ENCODE results near the gene RGL1.

Gene RGL1

GRCh38 chr1:183871601-183872000, 66.7 kb downstream of the RGL1 start:
- no peak for FAIRE-seq
- DNase-seq (ENCODE audit: insufficient read length, low spot score), result no peak

GRCh38 chr1:183872403-183872802, 67.5 kb downstream of the RGL1 start:
- no peak for FAIRE-seq

More at GRCh38 chr1:183871601-183872000, 66.7 kb downstream of the RGL1 start:
- TF ChIP-seq, protein P1, sequence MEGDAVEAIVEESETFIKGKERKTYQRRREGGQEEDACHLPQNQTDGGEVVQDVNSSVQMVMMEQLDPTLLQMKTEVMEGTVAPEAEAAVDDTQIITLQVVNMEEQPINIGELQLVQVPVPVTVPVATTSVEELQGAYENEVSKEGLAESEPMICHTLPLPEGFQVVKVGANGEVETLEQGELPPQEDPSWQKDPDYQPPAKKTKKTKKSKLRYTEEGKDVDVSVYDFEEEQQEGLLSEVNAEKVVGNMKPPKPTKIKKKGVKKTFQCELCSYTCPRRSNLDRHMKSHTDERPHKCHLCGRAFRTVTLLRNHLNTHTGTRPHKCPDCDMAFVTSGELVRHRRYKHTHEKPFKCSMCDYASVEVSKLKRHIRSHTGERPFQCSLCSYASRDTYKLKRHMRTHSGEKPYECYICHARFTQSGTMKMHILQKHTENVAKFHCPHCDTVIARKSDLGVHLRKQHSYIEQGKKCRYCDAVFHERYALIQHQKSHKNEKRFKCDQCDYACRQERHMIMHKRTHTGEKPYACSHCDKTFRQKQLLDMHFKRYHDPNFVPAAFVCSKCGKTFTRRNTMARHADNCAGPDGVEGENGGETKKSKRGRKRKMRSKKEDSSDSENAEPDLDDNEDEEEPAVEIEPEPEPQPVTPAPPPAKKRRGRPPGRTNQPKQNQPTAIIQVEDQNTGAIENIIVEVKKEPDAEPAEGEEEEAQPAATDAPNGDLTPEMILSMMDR (IDR thresholded peaks at IDR 0.05; ENCODE audit: insufficient read depth, missing control alignments), result no peak

GRCh38 chr1:183873642-183874041, 68.7 kb downstream of the RGL1 start:
- TF ChIP-seq, protein P1 (IDR thresholded peaks at IDR 0.05; ENCODE audit: insufficient read depth, missing control alignments), result no peak

More at GRCh38 chr1:183872403-183872802, 67.5 kb downstream of the RGL1 start:
- TF ChIP-seq, protein P1 (IDR thresholded peaks at IDR 0.05; ENCODE audit: insufficient read depth, missing control alignments), result no peak
- DNase-seq (ENCODE audit: insufficient read length, low spot score), result no peak

DNA sequence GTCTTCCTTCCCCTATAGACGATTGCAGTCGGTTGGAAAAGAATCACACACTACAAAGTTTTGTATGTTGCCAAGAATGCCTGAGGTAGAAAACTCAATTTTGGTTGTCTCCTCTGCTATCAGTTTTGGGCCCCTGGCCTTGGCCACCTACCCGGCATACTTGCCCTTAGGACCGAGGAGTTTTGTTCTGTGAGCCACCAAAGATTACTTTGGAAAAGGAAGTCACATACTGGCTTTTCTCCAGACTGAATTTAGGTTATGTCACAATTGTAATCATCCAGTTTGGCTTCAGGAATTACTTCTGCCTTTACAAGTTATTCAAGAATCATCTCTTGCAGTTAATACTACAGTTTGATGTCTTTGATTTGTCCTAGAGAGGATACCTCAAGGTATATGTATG, 71.4 kb downstream of the RGL1 start:
- FAIRE-seq, result no peak

More at GRCh38 chr1:183873642-183874041, 68.7 kb downstream of the RGL1 start:
- DNase-seq (ENCODE audit: insufficient read length, low spot score) (no peak), FAIRE-seq (no peak)

GRCh38 chr1:183877053-183877720, 72.3 kb downstream of the RGL1 start:
- no peak for DNase-seq (ENCODE audit: insufficient read length, low spot score)
- no peak for FAIRE-seq
- TF ChIP-seq, protein P1 (IDR thresholded peaks at IDR 0.05; ENCODE audit: insufficient read depth, missing control alignments), result no peak

More for the DNA sequence above, 71.4 kb downstream of the RGL1 start:
- no peak for DNase-seq (ENCODE audit: insufficient read length, low spot score)
- TF ChIP-seq, protein P1 (IDR thresholded peaks at IDR 0.05; ENCODE audit: insufficient read depth, missing control alignments), result no peak

- DNase-seq (ENCODE audit: insufficient read length, low spot score), result no peak
- TF ChIP-seq, protein P1 (IDR thresholded peaks at IDR 0.05; ENCODE audit: insufficient read depth, missing control alignments), result no peak
- FAIRE-seq, result no peak
Measured at GRCh38 chr1:183879494-183879893, 74.6 kb downstream of the RGL1 start.

DNA sequence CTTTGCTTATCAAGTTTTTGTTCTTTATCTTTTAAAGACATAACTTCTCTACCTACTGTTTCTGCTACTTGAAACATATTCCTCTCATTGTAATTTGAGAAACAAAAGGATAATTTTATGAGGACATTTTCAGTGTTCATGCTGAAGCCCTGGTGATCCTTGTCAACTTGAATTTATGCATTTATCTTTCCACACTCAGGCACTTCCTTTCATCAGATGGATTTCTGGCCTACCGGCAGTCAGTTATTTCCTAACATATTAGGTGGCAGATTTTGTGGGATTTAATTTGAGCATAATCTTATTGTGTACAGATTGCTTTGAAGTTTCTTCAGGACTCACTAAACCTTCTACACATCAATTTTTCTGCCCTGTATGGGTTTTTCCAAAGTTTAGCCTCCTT, 75.0 kb downstream of the RGL1 start:
- DNase-seq (ENCODE audit: insufficient read length, low spot score) (no peak), FAIRE-seq (peak; percentile 46)

More for the DNA sequence above, 75.0 kb downstream of the RGL1 start:
- TF ChIP-seq, protein P1 (IDR thresholded peaks at IDR 0.05; ENCODE audit: insufficient read depth, missing control alignments), result no peak
